Esophagus muscularis mucosa (tissue), 3 donors: ENCODE data around the gene SUMO3.

ENCODE experiments used
- POLR2AphosphoS5 ChIP-seq, 2 donors: sonication (generic); formaldehyde crosslinking; IDR thresholded peaks; one replicate each; pipeline ENCODE4 v1.6.1; 2017; ENCODE audit warnings: antibody characterized with exemption in 2 of 2
- TF ChIP-seq, protein P1 (sequence below), 3 experiments: fragments of 200-600 bp in 2 of 3; fragments of 450-650 bp in 1 of 3; sonication (generic) in 2 of 3; IDR thresholded peaks; one replicate each; pipeline ENCODE4 v1.5.1; 2017 to 2019; ENCODE audit warnings: antibody characterized with exemption in 3 of 3, mild to moderate bottlenecking in 2 of 3, moderate library complexity in 1 of 3

DNA sequence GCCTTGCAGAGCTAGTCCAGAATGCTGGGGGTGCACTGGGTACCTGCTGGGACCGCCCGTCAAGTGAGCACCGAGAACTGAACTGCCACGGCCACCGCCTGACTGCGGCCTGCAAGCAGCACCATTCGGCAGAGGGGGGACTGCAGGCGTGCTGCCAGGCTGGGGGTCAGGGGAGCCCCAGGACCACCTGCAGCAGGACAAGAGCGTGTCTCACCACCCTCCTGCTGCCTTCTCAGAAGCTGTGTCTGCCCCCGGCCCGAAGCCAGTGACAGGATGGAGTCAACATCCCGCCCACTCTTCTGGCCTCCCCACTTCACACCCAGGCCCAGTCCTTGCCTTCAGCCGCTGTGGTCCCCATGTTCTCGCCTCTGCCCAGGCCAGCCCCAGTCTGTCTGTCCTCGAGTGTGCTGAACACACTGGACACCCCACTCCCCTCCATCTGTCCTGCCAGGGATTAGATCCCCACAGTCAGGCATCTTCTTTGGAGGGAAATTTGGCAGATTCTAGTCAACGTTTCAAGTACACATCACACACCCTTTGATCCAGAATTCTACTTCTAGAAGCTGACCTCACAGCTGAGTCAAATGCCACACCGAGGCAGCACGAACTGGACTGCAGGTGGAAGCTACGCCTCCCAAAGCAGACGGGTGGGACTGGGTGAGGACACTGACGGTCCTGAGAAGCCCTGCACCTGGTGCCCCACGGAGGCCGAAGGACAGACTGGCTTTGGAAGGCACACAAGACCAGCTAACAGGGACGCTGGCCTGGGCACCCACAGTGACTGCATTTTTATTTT lies 29.6 kb upstream of the SUMO3 start:
- TF ChIP-seq POLR2AphosphoS5 (IDR thresholded peaks at IDR 0.05) = no peak
- TF ChIP-seq, protein P1, sequence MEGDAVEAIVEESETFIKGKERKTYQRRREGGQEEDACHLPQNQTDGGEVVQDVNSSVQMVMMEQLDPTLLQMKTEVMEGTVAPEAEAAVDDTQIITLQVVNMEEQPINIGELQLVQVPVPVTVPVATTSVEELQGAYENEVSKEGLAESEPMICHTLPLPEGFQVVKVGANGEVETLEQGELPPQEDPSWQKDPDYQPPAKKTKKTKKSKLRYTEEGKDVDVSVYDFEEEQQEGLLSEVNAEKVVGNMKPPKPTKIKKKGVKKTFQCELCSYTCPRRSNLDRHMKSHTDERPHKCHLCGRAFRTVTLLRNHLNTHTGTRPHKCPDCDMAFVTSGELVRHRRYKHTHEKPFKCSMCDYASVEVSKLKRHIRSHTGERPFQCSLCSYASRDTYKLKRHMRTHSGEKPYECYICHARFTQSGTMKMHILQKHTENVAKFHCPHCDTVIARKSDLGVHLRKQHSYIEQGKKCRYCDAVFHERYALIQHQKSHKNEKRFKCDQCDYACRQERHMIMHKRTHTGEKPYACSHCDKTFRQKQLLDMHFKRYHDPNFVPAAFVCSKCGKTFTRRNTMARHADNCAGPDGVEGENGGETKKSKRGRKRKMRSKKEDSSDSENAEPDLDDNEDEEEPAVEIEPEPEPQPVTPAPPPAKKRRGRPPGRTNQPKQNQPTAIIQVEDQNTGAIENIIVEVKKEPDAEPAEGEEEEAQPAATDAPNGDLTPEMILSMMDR (IDR thresholded peaks at IDR 0.05) = no peak
